ENCODE data around the gene MORN1. TPM values are rescaled to one million over a fixed set of nuclear protein-coding genes. Genes with fewer than 3 reads are reported as not detected.

Gene MORN1
- total and polyA plus RNA-seq, 2 of the 8 experiments (the other 6 are each of a cell fraction or from before 2014, with no cell fraction given), result 5.0 to 9.1 TPM

- TF ChIP-seq CHD7 (IDR thresholded peaks at IDR 0.05; ENCODE audit: insufficient replicate concordance, low read length), result no peak
These were observed 44.5 kb upstream of the MORN1 start (continued) for GRCh38 chr1:2435746-2436355.

Data from H1 (cell line).